NT2/D1 (cell line): Measurements from ENCODE around the gene PAK5.

Experiments
- YY1 ChIP-seq: IDR thresholded peaks from 2 replicates; pipeline ENCODE4 v1.6.1; 2011; ENCODE audit not compliant: insufficient read length, insufficient read depth
- ZNF274 ChIP-seq: IDR thresholded peaks from 2 replicates; pipeline ENCODE4 v1.6.1; 2011; ENCODE audit warnings: mild to moderate bottlenecking, low read depth, low read length

- TF ChIP-seq ZNF274 (no peak), YY1 (no peak)
Measured at GRCh38 chr20:9492067-9492466, 346.8 kb downstream of the PAK5 start.
